Measurements from ENCODE around the gene VPS37C.
"Not testable (repeated sequence)": the region's sequence is repeated elsewhere in the genome, so short reads cannot be mapped to it uniquely, and the experiment has no call there.

The VPS37C gene

GRCh38 chr11:61183645-61184044, 22.4 kb upstream of the VPS37C start:
- H3K4me3 ChIP-seq (ENCODE audit: low read depth, low read length), result no peak overlapping the region
- no peak for TF ChIP-seq CTCF (IDR thresholded peaks at IDR 0.05; ENCODE audit: borderline replicate concordance, insufficient read depth, low read depth, low read length)

GRCh38 chr11:61181489-61181888, 20.3 kb upstream of the VPS37C start:
- TF ChIP-seq CTCF (IDR thresholded peaks at IDR 0.05; ENCODE audit: borderline replicate concordance, insufficient read depth, low read depth, low read length), result no peak
- no peak overlapping the region for H3K4me3 ChIP-seq (ENCODE audit: low read depth, low read length)

GRCh38 chr11:61180205-61180604, 19.0 kb upstream of the VPS37C start:
- not testable (repeated sequence) for H3K4me3 ChIP-seq (ENCODE audit: low read depth, low read length)

- no peak overlapping the region for H3K4me3 ChIP-seq (ENCODE audit: low read depth, low read length)
- TF ChIP-seq CTCF (IDR thresholded peaks at IDR 0.05; ENCODE audit: borderline replicate concordance, insufficient read depth, low read depth, low read length), result no peak
Observed at GRCh38 chr11:61176446-61176845, 15.2 kb upstream of the VPS37C start.

GRCh38 chr11:61174949-61175348, 13.7 kb upstream of the VPS37C start:
- TF ChIP-seq CTCF (IDR thresholded peaks at IDR 0.05; ENCODE audit: borderline replicate concordance, insufficient read depth, low read depth, low read length), result no peak
- H3K4me3 ChIP-seq (ENCODE audit: low read depth, low read length), result no peak overlapping the region

- no peak overlapping the region for H3K4me3 ChIP-seq (ENCODE audit: low read depth, low read length)
- no peak for TF ChIP-seq CTCF (IDR thresholded peaks at IDR 0.05; ENCODE audit: borderline replicate concordance, insufficient read depth, low read depth, low read length)
Observed at GRCh38 chr11:61174273-61174672, 13.0 kb upstream of the VPS37C start.

GRCh38 chr11:61173456-61173855, 12.2 kb upstream of the VPS37C start:
- H3K4me3 ChIP-seq (ENCODE audit: low read depth, low read length), result no peak overlapping the region
- no peak for TF ChIP-seq CTCF (IDR thresholded peaks at IDR 0.05; ENCODE audit: borderline replicate concordance, insufficient read depth, low read depth, low read length)

- TF ChIP-seq CTCF (IDR thresholded peaks at IDR 0.05; ENCODE audit: borderline replicate concordance, insufficient read depth, low read depth, low read length), result no peak
- no peak overlapping the region for H3K4me3 ChIP-seq (ENCODE audit: low read depth, low read length)
Observed at GRCh38 chr11:61172888-61173287, 11.7 kb upstream of the VPS37C start.
